NK-92 (cell line): Measurements from ENCODE around the gene SEL1L2.

Source experiments
- DNase-seq: peaks from one replicate; lab custom pipeline; 2025; ENCODE audit not compliant: unreplicated experiment; lab: John Stamatoyannopoulos, UW

The SEL1L2 gene

DNA sequence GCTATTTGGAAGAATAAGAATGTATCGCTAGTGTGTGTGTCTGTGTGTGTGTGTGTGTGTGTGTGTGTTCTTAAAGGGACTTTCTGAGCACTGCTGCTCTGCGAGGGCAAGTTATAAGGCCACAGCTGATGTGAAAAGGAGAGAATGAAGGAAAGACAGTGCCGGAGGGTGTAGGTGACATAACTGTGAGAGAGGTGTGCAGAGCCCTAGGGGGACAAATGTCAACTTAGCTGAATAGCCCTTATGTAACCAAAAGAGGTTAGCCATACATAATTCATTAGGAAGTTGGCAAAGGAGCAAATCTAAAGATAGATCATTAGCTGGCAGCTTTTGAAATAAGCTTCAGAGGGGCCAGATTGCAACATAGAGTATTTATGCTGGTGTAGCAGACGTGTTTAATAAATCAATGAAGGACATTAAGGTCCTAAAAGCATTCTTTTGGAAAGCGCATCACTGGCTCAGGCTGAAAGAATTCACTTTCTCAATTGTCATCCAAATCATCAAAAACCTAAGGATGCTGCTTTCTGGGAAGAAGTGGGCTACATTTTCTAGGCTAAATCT, 124.5 kb downstream of the SEL1L2 start:
- no peak for DNase-seq

DNA sequence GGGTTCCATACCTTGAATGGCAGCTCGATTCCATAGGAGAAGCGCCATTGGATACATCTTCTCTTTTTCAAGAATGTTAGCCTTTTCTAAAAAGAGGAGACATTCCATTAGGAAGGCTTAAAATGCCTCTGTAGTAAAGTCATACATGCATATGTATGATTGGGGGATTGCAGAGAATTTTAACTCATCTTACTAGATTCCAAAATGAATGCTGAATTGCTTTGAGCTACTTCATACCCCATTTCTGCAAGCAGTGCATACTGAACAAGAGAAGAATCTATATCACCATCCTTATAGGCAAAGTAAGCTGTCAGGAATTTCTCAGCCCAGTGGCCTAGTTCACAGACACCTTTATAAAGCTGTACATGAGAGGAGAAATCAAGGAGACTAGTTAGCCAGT, 125.3 kb downstream of the SEL1L2 start:
- DNase-seq = no peak

DNA sequence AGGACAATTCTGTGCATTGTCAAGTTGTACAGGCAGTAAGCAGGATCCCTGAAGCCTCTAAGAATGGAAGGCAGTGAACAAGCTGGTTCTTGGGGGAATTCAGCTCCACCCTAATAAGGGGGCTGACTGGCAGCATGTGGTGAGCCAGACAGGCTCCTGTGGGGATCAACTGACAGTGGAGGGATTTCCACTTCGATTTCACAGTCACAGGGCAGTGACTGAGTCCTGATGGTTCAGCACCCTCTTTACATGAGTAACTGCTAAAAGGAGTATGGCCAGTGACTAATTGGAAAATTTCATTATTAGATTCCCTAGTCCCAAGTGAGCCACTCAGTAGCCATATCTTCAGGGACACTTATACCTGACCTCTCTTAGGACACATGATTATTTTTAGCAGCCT, 127.2 kb downstream of the SEL1L2 start:
- no peak for DNase-seq

DNA sequence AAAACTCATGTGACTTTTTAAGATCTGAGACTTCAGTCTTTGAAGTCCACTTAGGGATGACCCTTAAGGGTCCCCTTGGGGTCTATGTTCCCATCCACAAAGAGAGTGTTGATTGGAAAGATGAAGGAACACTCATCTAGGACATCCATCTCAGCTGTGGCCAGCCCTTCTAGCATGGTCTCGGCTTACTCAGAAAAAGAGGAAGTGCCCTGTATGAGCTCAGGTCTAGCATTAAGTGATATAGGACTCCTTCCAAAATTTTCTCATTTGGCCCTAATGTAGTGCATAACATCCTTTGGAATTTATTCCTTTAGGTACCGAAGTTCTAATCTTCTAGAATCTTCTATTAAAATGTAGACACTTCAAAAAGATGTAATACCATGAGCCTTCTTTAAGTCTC, 128.2 kb downstream of the SEL1L2 start:
- DNase-seq = no peak

DNA sequence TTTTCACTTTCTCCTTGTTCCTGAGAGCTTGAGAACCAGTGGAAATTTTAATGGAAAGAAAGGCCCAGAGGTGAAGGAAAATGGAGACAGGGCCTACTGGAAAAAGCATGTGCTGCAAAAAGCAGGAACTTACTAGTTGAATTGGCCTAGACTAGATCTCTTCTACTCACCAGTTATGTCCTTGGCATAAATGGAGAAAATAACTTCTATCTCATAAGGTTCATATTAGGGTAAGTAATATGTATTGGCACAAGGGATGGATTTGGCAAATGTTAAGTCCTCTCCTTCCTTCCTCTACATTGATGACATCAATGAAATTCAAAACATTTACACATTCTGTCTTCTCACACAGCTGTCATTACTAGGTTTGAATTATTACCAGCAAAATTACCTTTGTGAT, 131.5 kb downstream of the SEL1L2 start:
- no peak for DNase-seq

DNA sequence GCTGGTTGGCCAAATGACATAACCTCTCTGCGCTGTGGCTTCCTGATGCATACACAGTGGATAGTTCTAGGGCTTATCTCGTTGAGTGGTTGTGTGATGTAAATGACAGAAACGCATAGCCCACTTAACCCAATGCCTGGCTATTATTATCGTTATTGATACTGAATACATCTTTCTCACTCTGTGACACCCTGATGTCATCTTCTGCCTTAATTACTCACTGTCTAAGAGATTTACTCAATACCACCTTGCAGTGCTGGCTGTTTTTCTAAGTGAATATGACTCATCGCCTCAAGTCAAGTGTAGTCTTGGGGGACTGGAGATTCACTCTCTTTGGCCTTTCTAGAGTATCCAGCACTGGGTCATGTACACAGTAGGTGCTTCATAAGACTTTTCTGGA, 132.0 kb downstream of the SEL1L2 start:
- no peak for DNase-seq

DNA sequence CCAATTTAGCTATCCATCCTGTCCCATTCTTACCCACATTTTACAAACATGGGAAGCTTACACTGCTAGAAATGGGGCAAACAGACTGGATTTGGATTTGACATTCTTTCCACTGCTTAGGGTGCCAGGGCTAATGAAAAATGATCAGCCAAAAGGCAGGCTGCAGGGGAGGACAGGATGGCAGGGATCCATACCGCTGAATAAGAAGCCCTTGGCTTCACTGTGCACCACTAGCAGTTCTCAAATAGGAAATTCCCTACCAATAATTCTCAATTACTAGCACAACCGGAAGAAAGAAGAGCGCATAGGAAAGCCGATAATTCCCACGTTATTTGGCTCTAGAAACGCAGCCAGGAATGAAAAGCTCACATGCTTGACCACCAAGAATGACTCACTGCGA, 132.5 kb downstream of the SEL1L2 start:
- DNase-seq = no peak

DNA sequence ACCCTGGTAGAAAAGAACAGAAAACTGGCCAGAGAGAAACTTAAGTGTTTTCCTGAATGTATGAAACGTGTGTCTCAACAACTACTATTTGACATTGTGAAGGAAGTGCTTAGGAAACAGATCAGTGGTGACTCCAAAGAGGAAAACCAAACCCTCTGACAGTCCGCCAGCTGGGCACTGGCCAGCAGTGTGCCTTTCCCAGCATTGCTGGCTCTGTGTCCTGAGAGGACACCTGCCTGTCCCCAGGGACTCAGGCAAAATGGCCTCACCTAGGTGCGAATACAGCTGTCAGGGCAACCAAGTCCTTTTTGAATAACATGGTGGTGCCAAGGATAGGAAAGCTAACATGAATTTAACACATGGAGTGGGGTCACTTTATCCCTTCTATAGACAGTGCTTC, 133.1 kb downstream of the SEL1L2 start:
- DNase-seq = no peak

DNA sequence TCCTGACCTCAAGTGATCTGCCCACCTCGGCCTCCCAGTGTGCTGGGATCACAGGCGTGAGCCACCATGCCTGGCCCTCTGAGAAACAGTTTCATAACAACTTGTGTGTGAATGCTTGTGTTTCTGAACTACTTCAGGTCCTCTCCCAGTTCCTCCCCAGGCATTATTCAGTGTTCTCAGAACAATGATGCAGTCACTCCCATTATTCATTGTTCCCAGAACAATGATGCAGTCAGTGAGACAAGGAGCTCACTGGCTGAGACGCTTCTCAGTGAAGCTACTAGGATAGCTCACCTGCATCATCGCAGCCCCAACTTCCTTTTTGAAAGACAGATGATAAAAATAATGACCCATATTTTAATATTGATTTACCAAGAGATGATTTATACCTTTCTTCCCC, 134.1 kb downstream of the SEL1L2 start:
- no peak for DNase-seq

DNA sequence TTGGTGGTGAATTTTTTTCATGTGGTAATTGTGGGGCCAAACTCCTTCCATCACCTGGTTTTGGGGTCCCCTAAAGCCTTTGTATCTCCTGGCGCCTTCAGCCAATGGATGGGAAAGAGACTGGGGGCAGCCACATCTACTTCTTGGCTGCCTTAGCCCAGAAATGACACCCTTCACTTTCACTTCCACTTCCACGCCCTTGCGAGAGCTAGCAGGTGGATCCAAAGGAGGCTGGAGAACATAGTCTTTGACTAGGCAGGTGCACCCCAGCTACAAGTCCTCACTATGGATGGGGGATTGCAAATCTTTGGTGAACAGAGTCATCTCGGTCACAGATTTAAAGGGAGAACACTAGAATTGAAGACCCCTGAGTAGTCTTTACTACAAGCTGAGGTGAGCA, 134.8 kb downstream of the SEL1L2 start:
- no peak for DNase-seq

DNA sequence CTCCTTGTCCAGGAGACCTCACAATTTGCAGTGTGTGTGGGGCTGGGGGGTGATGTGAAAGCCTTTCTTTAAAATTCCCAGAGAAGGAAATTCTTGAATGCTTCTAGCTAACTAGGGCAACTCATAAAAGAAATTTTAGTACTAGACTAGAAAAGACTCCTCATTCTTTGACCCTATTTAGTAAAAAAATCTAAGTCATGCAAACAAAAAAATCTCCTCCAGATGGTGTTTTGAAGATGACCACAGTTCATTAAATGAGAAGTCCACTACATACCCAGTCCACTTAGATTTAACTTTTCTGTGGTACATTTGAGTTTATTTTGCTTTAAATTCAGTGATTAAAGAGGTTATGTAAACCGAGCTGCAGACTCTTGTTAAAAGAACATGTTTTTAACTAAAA, 138.1 kb downstream of the SEL1L2 start:
- no peak for DNase-seq

DNA sequence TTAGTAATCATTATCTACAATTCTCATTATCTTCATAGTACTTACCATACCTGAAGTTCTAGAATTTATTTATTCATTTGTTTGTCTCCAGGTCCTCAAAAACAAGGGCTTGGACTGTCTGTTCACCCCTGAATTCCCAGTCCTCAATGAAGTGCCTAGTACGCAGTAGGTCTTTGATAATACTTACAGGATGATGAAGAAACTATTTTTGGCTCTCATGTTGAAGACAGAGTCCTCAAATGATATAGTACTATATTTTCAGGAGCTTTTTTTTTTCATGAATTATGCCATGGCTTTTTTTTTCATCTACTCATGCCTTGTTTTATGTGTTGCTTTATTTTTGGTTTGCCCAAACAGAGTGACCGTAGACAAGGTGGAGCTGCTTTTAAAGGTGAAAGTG, 139.1 kb downstream of the SEL1L2 start:
- DNase-seq = no peak

DNA sequence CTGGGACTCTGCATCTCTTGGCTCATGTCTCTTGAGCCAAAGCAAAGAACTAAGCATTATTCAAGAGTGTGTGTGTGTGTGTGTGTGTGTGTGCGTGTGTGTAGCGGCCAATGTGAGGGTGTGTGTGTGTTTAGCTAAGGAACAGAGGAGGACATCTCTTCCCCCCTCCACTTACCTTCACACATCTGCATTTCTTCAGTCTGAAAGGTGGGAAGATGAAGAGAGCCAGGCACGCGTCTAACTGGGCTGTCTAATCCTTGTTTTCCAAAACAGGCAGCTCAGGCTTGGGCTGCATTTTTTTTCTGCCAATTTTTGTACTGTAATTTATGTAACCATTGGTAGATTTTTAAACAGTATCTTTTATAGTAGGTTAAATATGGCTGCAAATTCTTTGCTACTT, 146.1 kb downstream of the SEL1L2 start:
- no peak for DNase-seq

DNA sequence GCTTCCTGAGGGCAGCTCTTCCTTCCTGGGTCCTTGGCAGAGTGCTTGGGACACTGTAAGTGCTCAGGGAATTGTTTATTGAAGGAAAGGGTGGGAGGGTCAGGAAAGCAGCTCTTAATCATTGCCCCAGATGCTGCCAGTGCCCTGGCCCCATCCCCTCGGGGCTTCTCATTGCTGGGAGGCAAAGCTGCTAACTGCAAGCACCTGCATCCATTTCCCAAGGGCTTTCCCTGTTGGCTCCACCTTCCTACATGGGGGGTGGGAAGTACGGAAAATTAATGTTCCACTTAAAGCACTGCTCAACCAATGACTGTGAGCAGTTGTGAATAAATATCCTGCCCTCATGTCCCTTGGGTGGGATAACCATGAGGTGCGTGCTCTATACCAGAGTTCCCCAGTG, 149.2 kb downstream of the SEL1L2 start:
- DNase-seq = no peak

DNA sequence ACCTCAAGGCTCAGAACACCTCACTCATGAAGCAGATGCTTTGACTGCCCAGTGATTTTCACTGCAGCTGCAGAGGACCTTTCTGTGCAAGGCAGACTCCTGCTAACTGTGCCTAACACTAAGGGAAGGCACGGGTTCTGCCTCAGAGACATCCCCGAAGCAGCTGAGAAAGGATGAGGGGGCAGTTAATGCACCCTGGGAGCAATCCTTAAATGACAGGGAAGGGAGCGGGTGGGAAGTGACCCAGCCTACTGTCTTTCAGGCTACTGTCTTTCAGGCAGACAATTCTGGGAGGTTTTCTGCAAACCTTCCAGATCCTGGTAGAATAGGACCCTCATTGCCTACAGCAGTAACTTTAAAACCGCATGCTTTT, 150.3 kb downstream of the SEL1L2 start:
- no peak for DNase-seq

DNA sequence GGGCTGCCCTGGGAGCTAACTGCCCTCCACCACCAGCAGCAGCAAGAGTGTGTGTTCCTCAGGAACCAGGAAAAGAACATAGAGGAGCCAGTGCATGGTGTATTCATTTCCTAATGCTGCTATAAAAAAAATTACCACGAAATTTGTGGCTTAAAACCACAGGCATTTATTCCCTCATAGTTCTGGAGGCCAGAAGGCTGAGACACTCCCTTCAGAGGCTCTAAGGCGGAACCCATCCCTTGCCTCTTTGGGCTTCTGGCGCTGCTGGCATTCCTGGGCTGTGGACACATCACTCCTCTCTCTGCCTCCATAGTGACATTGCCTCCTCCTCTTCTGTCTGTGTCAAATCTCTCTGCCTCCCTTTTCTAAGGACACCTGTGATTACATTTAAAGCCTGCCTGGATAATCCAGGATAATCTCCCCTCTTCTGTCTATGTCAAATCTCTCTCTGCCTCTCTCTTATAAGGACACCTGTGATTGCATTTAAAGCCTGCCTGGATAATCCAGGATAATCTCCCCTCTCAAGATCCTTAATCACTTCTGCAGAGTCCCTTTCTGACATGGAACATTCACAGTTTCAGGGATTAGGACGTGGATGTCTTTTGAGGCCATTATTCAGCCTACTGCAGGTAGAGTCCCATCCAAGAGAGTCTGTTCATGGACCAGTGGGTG, 150.9 kb downstream of the SEL1L2 start:
- no peak for DNase-seq

DNA sequence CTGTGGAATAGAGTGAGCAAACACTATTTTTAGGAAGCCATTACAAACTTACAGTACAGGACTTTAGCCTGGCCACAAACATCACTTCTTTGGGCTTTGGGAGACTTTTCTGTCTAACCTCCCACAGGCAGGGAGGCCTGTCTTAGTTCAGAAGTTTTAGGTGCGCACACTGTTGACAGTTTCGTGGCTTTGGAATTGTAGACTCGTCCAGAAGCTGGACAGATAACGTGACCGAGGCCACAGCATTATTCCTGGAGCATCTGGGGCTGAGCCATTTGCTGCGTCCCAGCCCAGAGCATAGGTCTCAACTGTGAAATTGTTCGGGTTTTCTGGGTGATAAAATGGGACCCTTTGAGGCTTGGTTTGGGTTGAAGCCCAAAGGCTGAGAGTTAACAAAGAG, 151.8 kb downstream of the SEL1L2 start:
- no peak for DNase-seq

DNA sequence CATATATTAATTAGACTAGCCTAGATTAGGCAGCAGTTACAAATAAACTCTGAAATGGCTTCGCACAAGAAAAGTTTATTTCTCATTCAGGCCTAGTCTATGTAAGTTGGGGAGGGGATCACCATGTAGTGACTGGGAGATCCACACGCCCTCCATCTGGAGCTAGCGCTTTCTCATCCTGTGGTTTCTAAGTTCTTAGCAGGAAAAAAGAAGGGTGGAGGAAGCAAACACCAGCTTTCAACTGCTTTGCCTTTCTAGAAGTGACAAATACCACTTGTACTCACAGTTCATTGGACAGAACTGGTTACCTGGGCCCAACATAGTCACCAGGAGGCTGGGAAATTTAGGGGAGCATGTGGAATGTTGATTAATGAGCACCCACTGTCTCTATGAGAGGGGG, 158.9 kb downstream of the SEL1L2 start:
- DNase-seq = no peak

DNA sequence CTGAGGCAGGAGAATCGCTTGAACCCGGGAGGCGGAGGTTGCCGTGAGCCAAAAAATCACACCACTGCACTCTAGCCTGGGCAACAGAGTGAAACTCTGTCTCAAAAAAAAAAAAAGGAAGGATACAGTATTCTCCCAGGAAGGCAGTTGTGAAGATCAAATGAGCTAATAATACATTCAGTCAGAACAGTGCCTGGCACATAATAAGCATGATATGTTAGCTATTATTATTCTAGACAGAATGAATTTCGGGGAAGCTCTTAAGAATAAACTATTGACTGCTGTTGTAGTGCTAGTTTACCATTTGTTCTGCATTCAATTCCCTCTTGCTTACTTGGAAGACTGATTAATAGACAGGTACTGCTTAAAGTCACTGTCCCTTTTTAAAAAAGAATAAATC, 164.9 kb downstream of the SEL1L2 start:
- DNase-seq = no peak

DNA sequence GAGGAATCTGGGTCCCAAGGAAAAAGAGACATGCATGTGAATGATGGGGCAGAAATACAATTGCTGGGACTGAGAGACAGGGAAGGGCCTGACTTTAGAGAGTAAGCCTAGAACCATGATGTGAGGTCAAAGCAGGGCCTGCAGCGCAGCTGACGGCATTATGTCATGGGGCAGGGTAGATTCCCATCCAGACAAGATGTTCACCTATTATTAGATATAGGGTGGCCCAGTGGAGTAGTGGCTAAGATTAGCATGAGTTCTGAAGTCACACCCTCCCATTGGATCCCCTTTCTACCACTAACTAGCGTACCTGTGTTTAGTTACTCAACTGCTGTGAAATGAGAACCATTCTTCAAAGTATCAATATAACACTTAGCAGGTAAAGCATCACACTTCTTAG, 166.0 kb downstream of the SEL1L2 start:
- DNase-seq = no peak

DNA sequence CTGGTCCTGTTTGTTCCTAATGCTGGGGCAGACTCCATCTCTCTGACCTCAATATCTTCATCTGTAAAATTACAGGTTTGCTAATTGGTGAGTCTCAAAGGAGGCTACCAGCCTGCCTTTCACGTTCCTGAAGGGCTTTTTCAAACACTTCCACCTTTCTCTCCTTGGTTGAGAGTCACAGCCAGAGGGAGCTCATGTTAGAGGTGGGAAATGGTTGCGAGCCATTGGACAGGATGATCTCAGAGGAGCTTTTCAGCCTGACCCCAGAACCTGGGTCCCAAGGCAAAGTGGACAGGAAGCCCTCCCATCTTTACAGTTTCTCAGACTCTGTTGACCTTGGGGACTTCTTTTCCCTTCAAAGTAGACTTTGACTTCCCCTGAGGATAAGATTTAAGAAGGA, 168.0 kb downstream of the SEL1L2 start:
- DNase-seq = no peak

DNA sequence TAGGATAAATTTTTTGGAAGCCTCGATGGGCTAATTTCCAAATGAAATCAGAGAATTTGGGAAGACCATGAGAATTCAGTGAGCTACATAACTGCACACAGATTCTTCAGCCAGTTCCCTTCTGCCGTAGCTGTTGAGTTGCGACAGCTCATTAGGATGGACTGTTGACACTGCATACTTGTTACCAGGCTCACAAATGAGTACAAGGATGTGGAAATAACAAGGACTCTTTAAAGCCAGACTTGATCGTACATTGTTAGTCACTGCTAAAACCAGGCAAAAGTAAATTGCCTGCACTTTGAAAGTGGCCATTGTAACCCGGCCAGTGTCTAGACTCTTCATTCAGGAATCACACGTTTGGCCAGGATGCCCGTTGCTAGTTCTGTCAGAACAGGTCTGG, 168.5 kb downstream of the SEL1L2 start:
- DNase-seq = no peak

DNA sequence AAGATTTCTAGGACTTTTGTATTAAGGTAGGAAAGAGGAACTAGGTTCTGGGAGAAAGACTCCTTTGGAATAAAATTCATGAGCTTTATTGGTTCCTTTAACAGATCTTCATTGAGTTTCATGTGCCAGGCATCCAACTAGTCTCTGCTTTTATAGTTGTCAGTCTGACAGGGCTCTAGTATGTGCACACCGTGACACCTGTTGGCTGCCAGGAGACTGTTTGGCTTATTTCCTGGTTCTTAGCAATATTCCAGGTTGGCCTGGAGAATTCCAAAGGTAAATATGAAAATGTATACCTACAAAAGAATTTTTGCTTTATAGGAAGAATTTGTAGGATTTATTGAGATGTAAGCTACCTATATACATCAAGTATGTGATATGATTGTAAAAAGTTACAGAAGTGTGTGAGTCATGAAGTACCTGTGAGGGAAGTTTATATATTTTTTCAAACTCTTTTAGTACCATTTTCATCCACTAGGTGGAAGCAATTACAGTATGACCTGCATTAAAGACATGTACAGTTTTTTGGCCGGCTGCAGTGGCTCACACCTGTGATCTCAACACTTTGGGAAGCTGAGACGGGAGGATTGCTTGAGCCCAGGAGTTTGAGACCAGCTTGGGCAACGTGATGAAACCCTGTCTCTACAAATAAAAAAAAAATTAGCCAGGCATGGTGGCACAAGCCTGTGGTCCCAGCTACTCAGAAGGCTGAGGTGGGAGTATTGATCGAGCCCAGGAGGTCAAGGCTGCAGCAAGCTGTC, 170.3 kb downstream of the SEL1L2 start:
- DNase-seq = no peak
